ENCODE measurements around the gene DACH1.
A peak's percentile ranks its signal among the peaks of the same experiment; 100 is the strongest.

Gene DACH1

GRCh38 chr13:71536201-71536600, 330.8 kb downstream of the DACH1 start:
- no peak for DNase-seq

- peak; percentile 5 for DNase-seq
Observed at GRCh38 chr13:71524613-71525304, 342.2 kb downstream of the DACH1 start.

DNA sequence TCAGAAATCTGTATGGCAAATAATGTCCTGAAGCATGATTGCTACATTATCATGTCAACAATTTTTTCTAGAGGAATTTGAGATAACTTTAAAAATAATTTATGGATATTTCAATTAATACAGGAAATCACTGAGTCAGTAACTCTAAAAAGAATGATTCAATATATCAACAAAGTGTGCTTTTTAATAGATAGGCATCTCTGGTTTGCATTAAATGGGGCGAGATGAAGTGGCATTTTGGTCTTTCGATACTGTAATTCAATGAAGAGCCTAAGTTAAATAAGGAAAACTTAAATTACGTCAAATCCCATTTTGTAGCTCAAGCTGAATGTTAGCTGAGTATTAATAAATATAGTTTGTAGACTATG, 342.8 kb downstream of the DACH1 start:
- no peak for DNase-seq

GRCh38 chr13:71522941-71523526, 344.0 kb downstream of the DACH1 start:
- no peak for DNase-seq

DNA sequence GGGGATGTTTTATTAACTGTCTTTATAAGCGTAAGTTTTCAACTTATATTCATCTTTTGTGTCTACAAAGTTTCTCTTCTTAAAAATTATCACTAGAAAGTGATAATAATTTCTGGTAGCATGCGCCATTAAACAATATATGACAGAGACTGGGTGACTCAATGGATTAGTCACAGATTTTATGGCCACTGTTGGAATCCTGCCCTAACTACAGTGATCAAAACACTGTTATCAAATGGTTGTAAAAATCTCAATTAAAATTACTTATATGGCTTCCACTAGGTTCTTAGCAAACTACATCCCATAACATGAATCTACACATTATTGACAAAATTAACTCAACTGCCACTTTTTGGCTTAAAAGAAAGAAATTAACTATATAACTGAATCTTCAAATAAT, 350.0 kb downstream of the DACH1 start:
- DNase-seq: no peak

DNA sequence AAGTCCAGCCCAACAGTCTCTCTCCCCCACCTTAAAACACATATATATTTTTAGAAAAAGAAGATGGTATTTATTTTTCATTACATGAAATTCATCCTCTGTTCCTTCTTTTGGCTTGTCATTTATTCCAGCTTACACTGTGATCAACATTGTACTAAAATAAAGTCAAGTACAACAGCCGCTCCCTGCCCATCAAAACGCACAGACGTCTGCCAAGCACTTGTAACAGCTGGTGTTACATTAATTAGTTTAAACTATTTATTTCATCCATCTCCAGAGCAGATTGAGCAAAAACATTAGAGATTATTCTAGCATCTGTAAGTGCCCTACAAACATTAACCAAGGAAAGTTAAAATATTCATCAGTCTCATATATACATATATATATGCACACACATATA, 350.5 kb downstream of the DACH1 start:
- no peak for DNase-seq

- no peak for DNase-seq
Observed at GRCh38 chr13:71515744-71516038, 351.3 kb downstream of the DACH1 start.

DNA sequence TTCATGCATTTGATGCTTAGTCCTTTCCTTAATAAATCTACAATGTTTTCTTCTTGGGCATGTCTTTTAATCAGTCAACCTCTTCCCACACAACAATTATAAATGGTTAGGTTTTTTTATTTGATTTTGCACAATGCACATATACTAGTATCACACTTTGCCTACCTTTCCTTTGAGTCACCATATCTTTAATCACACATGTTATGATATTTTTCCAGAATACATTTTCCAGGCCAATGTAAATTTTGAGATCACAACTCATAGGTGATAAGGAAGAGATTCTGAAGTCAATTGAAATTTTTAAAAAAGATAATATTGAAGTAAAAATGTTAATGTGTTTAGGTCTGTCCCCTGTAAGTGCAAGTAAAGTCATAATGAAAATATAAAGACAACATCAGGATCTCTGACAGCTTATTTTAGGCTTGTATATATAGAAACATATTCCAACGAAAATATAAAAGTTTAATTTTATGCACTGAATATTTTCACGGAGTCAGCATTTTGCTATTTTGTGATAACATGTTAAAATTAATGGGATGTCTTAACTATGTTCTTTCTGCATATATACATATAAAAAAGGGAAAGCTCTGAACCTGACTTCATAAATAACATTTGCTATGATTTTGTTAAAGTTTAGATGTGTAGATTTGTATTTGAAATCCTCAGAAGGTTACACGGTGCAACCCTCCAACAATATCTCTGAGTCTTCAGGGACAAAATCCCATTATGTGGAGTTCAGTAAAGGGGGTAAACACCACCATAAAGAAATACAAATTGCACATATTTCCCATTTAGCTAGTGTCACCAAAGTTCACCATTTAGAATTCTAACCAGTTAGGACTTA, 351.9 kb downstream of the DACH1 start:
- no peak for DNase-seq

- DNase-seq: no peak
Observed at GRCh38 chr13:71513411-71514033, 353.5 kb downstream of the DACH1 start.

- no peak for DNase-seq
Observed at GRCh38 chr13:71503781-71504180, 363.2 kb downstream of the DACH1 start.

GRCh38 chr13:71499944-71500514, 367.0 kb downstream of the DACH1 start:
- DNase-seq: no peak

DNA sequence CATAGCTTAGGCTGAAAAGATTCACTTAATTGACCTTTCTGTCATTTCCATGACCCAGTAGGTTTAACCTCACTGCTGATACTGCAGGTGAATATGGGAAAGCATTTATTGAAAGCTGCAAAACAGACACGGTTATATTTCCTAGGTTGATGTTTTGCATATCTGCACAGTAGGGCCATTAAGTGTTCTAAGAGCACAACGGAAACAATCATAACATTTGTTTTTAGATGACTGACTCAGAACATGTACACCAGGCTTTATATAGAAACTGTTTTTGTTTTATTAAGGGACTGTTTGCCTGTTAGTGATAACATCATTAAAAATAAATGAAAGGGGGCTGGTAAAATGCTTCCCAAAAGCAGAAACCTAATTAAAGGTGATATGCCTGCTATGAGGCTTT, 367.8 kb downstream of the DACH1 start:
- no peak for DNase-seq

DNA sequence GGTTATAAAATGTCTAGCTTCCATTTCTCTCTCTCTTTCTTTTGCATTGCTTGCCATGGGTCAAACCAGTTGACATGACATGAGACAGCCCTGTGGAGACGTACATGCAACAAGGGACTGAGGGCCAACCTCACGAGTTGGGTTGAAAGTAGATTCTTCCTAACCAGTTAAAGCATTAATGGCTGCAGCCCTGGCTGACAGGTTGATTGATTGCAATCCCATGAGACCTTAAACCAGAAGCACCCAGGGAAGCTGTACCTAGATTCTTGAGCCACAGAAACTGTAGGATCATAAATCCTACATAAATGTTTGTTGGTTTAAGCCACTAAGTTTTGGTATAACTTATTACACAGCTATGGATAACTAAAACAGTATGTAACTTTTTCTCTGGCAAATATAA, 373.8 kb downstream of the DACH1 start:
- no peak for DNase-seq

DNA sequence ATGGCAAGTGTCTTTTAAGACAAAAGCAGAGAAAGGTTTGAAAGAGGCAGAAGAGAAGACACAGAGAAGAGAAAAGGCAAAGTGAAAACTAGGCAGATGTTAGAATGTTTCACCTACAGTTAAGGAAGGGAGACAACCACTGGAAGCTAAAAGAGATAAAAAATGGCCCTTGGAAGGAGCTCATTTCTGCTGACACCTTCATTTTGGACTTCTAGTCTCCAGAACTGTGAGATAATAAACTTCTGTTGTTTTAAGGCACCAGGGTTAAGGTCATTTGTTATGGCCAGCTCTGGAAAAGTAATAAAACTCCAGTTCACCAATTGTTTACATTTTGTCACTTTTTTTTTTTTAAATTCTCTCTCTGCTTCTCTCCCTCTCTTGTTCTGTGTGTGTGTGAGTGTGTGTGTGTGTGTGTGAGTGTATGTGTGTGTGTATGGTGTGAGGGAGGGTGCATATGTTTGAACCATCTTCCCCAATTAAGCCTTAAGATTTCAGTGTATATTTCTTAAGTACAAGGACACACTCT, 374.6 kb downstream of the DACH1 start:
- DNase-seq: no peak

DNA sequence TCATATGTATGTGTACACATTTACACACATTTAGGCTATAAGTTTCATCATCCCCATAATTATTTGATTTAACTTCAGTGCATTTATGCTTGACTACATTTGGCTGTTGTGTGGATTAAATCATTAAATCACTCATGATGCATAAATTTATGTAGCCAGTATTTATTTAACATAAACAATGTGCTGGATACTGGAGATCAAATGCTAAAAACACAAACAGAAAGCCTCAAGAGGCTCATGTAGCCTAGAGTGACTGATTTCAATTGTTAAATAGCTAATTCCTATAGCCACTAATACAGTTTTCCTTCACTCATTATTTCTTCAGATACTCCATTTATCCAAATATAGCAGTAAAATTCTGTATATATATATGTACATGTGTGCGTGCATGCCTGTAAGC, 376.0 kb downstream of the DACH1 start:
- DNase-seq: no peak

- no peak for DNase-seq
Observed at GRCh38 chr13:71489041-71489440, 378.0 kb downstream of the DACH1 start.

DNA sequence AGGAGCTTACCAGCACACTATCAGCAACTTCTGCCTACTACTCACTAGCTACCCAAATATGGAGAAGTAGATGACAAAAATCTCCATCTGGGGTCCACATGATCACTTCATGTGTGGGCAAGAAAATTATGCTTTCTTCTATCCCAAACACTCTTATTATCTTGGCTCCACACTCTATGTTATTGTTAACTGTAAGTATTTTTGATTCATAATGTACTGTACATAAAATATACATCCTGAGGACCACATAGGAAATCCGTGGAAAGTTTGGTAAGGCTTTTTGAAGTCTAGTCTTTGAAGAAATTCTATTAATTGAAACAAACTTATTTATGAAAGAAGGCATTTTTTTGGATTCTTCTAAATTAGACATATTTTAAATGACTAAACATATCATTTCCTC, 378.8 kb downstream of the DACH1 start:
- no peak for DNase-seq

GRCh38 chr13:71485913-71486312, 381.1 kb downstream of the DACH1 start:
- no peak for DNase-seq

DNA sequence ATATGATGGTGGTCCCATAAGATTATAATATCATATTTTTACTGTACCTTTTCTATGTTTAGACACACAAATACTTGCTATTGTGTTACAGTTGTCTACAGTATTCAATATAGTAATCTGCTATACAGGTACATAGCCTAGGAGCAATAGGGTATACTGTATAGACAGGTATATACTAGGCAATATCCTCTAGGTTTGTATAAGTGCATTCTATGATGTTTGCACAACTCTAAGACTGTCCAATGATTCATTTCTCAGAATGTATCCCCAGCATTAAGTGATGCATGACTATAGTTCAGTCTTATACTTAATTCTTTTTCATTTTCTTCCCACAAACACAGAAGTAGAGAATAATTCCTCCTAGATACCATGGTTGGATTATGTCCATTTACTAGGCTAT, 383.3 kb downstream of the DACH1 start:
- no peak for DNase-seq

- DNase-seq: no peak
Observed at GRCh38 chr13:71481501-71481900, 385.5 kb downstream of the DACH1 start.

- no peak for DNase-seq
Observed at GRCh38 chr13:71481046-71481445, 386.0 kb downstream of the DACH1 start.

DNA sequence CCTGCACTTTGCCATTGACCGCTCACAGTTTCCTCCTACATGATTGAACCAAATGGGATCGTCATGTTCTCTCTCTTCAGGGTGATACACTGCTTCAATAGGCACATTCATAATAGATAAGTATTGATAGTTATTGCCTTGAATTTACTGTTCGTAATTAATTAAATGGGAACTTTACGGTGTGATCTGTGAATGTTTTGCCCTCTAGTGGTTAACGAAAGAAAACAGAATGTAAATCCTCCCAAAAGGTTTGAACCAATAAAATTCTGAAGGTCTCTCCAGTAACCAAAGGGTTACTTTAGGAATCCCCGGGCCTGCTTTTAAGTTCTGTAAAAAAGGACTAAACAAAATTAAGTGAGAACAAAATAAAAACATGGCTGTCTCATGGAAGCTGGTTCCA, 389.3 kb downstream of the DACH1 start:
- DNase-seq: no peak

- no peak for DNase-seq
Observed at GRCh38 chr13:71474936-71475335, 392.1 kb downstream of the DACH1 start.
